Neural progenitor cell (in vitro differentiated cells): ENCODE results near the gene APBB2.

Source experiments
- EZH2 ChIP-seq: fragments of 200-600 bp; sonication (generic); IDR thresholded peaks from 2 replicates; pipeline ENCODE4 v1.6.1; 2017; ENCODE audit warnings: antibody characterized with exemption, mild to moderate bottlenecking, moderate library complexity
- TF ChIP-seq, protein P1 (sequence below): fragments of 200-600 bp; sonication (generic); IDR thresholded peaks from 2 replicates; pipeline ENCODE4 v1.5.1; 2017; ENCODE audit warnings: antibody characterized with exemption, mild to moderate bottlenecking

DNA sequence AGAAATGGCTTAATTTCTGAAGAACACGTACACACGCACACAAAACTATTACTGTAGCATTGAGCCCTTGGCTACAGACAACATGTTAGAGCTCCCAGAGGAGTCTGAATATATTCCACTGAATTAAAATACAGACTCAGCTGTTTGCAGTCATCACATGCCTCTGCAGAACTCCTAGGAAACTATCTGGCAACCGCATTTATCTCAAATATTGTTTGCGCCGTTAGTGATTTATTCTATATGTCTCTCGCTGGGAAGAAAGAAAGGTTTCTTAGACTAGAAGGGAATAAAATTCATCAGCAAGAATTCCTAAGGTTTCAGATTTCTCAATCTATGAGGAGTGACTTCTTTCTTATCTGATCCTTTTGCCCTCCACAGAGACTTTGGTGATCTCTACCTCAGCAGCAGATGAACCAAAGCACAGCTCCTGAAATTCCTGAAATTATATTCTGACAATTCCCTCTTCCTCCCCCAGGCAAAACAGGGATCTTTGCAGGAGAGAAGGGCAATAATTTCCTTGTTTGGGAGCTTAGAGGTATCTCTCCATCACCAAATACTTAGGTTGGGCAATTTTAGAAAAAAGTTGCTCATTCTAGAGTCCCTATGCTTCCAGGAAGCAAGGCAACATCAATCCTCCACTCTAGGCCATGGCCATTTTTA is 199.2 kb downstream of the APBB2 start:
- TF ChIP-seq, protein P1, sequence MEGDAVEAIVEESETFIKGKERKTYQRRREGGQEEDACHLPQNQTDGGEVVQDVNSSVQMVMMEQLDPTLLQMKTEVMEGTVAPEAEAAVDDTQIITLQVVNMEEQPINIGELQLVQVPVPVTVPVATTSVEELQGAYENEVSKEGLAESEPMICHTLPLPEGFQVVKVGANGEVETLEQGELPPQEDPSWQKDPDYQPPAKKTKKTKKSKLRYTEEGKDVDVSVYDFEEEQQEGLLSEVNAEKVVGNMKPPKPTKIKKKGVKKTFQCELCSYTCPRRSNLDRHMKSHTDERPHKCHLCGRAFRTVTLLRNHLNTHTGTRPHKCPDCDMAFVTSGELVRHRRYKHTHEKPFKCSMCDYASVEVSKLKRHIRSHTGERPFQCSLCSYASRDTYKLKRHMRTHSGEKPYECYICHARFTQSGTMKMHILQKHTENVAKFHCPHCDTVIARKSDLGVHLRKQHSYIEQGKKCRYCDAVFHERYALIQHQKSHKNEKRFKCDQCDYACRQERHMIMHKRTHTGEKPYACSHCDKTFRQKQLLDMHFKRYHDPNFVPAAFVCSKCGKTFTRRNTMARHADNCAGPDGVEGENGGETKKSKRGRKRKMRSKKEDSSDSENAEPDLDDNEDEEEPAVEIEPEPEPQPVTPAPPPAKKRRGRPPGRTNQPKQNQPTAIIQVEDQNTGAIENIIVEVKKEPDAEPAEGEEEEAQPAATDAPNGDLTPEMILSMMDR, result no peak
- no peak for TF ChIP-seq EZH2
